ENCODE measurements around the gene NKX3-2. TPM values are rescaled to one million over a fixed set of nuclear protein-coding genes. Genes with fewer than 3 reads are reported as not detected.

Gene NKX3-2
- total RNA-seq, 1 experiment from 2014 or later: 1.4 TPM

GRCh38 chr4:13567125-13567524 is 22.8 kb upstream of the NKX3-2 start:
- TF ChIP-seq CTCF (IDR thresholded peaks at IDR 0.05 in 2 of 3, conservative IDR thresholded peaks at IDR 0.05 in 1 of 3; ENCODE audit: borderline replicate concordance in 1 of 3, insufficient read depth in 1 of 3, low read depth in 2 of 3, low read length in 2 of 3) (no peak), EZH2phosphoT487 (IDR thresholded peaks at IDR 0.05; ENCODE audit: borderline replicate concordance) (no peak), POLR2A (IDR thresholded peaks at IDR 0.05; ENCODE audit: borderline replicate concordance, extremely low read depth, insufficient read depth, insufficient read length) (no peak), SRF (IDR thresholded peaks at IDR 0.05; ENCODE audit: low read depth) (no peak), CBX3 (IDR thresholded peaks at IDR 0.05; ENCODE audit: low read depth) (no peak), JUND (IDR thresholded peaks at IDR 0.05) (no peak), RAD21 (IDR thresholded peaks at IDR 0.05; ENCODE audit: low read depth) (no peak), ELF1 (IDR thresholded peaks at IDR 0.05; ENCODE audit: borderline replicate concordance, low read depth) (no peak), SP1 (IDR thresholded peaks at IDR 0.05; ENCODE audit: low read depth) (no peak), ATF3 (IDR thresholded peaks at IDR 0.05) (no peak)
- BruUV-seq (replicated peaks): no TSS peak
- H3K79me2 ChIP-seq (ENCODE audit: insufficient read depth, low read length): no peaks in the 10 kb centered on the region
- no peak overlapping the region for H3K27ac ChIP-seq (ENCODE audit: low read depth, low read length)
- peaks cover 4 to 15% of the 10 kb centered on the region in 2 experiments; a peak in 2 of 4 replicates for H3K36me3 ChIP-seq (ENCODE audit: control insufficient read depth in 1 of 2, insufficient read depth in 2 of 2, low read length in 2 of 2)
- no peak overlapping the region for H2AFZ ChIP-seq (ENCODE audit: low read depth, low read length, poor library complexity, severe bottlenecking)
- no peaks in the 10 kb centered on the region for H3K27me3 ChIP-seq (ENCODE audit: insufficient read depth, low read length)
- no peaks in the 10 kb centered on the region for H4K20me1 ChIP-seq (ENCODE audit: insufficient read depth)
- ChIA-PET POLR2A (no interaction called here), CTCF (no interaction called here), RAD21 (ENCODE audit: low non-redundant PET in 1 of 2, low total read pairs in 2 of 2, uncharacterized antibody in 2 of 2, unreplicated experiment in 2 of 2) (no interaction called here)
- no peak overlapping the region for H3K4me3 ChIP-seq (replicated peaks in 1 of 2; ENCODE audit: low read depth in 1 of 2, low read length in 2 of 2)
- H3K9me3 ChIP-seq (ENCODE audit: control insufficient read depth in 1 of 2, insufficient read depth in 1 of 2, low read depth in 1 of 2, low read length in 2 of 2): no peaks in the 10 kb centered on the region
- H3K4me2 ChIP-seq (ENCODE audit: low read length): no peak overlapping the region
- no peak overlapping the region for H3K9ac ChIP-seq (ENCODE audit: low read length)
- no peaks in the 10 kb centered on the region for H3K9me2 ChIP-seq (ENCODE audit: insufficient read depth)
- DNase-seq (ENCODE audit: low read depth, low spot score): no peak
- ATAC-seq: no peak
- no peaks in the 10 kb centered on the region for H3K4me1 ChIP-seq (ENCODE audit: control insufficient read depth in 1 of 2, insufficient read depth in 2 of 2, low read length in 2 of 2)
- intact Hi-C loops (cut with micrococcal nuclease): no loop called here

GRCh38 chr4:13562876-13563275 is 18.6 kb upstream of the NKX3-2 start:
- Histone ChIP-seq H3K27me3 (ENCODE audit: insufficient read depth, low read length) (no peaks in the 10 kb centered on the region), H3K9me2 (ENCODE audit: insufficient read depth) (no peaks in the 10 kb centered on the region), H3K9me3 (ENCODE audit: control insufficient read depth in 1 of 2, insufficient read depth in 1 of 2, low read depth in 1 of 2, low read length in 2 of 2) (no peaks in the 10 kb centered on the region), H3K4me3 (replicated peaks in 1 of 2; ENCODE audit: low read depth in 1 of 2, low read length in 2 of 2) (no peak overlapping the region), H3K36me3 (ENCODE audit: control insufficient read depth in 1 of 2, insufficient read depth in 2 of 2, low read length in 2 of 2) (no peaks in the 10 kb centered on the region), H3K4me1 (ENCODE audit: control insufficient read depth in 1 of 2, insufficient read depth in 2 of 2, low read length in 2 of 2) (peaks cover 2 to 7% of the 10 kb centered on the region in 2 experiments; a peak in 1 of 4 replicates), H4K20me1 (ENCODE audit: insufficient read depth) (no peaks in the 10 kb centered on the region), H3K4me2 (ENCODE audit: low read length) (no peak overlapping the region), H3K9ac (ENCODE audit: low read length) (no peak overlapping the region), H3K27ac (ENCODE audit: low read depth, low read length) (no peak overlapping the region), H3K79me2 (ENCODE audit: insufficient read depth, low read length) (no peaks in the 10 kb centered on the region), H2AFZ (ENCODE audit: low read depth, low read length, poor library complexity, severe bottlenecking) (no peak overlapping the region)
- intact Hi-C loops (cut with micrococcal nuclease): no loop called here
- ATAC-seq (no peak), DNase-seq (ENCODE audit: low read depth, low spot score) (no peak)
- POLR2A ChIA-PET: no interaction called here
- RAD21 ChIA-PET (ENCODE audit: low non-redundant PET in 1 of 2, low total read pairs in 2 of 2, uncharacterized antibody in 2 of 2, unreplicated experiment in 2 of 2): no interaction called here
- BruUV-seq (replicated peaks): no TSS peak
- CTCF ChIA-PET: no interaction called here
- TF ChIP-seq EGR1 (IDR thresholded peaks at IDR 0.05; ENCODE audit: low read depth): no peak
- TF ChIP-seq FOSL1 (IDR thresholded peaks at IDR 0.05; ENCODE audit: low read depth): no peak
- no peak for TF ChIP-seq CTCF (IDR thresholded peaks at IDR 0.05 in 2 of 3, conservative IDR thresholded peaks at IDR 0.05 in 1 of 3; ENCODE audit: borderline replicate concordance in 1 of 3, insufficient read depth in 1 of 3, low read depth in 2 of 3, low read length in 2 of 3)
- no peak for TF ChIP-seq POLR2AphosphoS5 (IDR thresholded peaks at IDR 0.05; ENCODE audit: low read depth, low read length)
- TF ChIP-seq ZNF274 (IDR thresholded peaks at IDR 0.05; ENCODE audit: low read depth, low read length): no peak
